Stimulated activated CD4-positive, alpha-beta T cell treated with anti-CD3 and anti-CD28 coated beads, Interleukin-1b, Interleukin-23, amount 100 ng/mL, for 48 hours (primary cell): Measurements from ENCODE around the gene NCKAP5.

ENCODE experiments used
- DNase-seq: peaks from one replicate; pipeline ENCODE4 v3.0.0-alpha.2; 2020

NCKAP5 gene

DNA sequence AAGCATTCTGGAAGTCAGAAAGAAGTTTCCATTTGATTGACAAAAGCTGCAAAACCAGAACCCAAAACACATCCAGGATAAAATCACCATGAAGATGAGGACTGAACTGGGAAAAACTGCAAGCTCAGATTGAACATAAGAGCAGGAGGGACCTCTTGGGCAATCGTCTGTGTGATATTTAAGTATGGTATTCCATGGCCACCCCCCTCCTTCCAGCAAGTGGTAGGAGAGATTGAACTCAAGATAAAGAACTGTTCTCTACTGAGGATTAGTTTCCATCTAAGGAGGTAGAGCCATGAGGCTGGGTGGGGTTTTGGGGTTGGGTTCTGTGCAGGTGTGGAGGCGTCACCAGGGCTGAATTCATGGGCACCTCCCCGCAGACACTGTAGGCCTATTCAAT lies 251.1 kb downstream of the NCKAP5 start:
- DNase-seq, result no peak

DNA sequence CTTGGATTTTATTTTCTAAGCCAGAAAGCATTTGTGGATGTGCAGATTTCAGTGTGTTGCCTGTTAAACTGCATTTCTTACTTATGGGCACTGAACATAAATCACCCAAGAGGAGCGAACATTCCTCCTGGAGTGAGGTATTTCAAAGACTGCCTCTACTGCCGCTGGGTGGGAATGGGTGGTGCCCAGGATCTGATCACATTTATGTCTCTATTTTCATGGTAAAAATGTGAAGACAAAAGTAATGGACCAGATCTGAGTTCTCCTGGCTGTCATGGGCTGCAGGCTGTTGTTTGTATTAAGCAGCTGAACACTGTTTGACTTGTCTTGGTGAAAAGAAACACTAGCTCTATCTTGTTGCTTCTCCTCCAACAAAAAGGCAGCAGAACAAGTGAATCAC lies 251.7 kb downstream of the NCKAP5 start:
- no peak for DNase-seq

DNA sequence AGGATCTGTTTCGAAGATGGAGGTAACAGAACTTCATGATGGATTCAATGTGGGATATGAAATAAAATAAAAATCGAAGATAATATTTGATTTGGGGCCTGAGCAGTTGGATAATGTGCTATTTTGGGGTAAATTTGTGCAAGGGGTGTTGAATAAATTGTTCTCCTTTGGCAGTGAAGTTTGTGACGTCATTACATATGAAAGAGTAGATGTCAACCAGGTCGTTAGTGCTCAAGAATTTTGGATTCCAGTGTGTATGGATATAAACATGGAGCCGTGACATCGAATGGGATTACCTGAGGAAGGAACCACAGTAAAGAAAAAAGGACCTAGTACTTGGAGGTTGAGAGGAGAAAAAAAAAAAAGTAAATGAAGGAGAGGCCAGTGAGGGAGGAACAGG lies 253.0 kb downstream of the NCKAP5 start:
- no peak for DNase-seq

DNA sequence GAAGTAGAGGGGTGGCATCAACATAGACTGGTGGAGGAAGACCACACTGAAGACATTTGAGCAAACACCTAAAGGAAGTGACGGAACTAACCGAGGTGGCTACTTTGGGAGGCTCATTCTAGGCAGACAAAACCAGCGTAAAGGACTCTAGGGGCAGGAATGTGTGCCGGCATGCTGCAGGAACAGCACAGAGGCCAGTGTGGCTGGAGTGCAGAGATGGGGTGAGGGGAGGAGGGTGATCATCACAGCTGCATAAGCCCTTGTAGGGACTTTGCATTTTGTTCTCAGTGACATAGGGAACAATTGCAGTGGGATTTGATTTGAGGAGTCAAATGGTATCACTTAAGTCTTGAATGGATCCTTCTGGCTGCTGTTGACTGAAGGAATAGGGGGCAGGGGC lies 253.5 kb downstream of the NCKAP5 start:
- no peak for DNase-seq

DNA sequence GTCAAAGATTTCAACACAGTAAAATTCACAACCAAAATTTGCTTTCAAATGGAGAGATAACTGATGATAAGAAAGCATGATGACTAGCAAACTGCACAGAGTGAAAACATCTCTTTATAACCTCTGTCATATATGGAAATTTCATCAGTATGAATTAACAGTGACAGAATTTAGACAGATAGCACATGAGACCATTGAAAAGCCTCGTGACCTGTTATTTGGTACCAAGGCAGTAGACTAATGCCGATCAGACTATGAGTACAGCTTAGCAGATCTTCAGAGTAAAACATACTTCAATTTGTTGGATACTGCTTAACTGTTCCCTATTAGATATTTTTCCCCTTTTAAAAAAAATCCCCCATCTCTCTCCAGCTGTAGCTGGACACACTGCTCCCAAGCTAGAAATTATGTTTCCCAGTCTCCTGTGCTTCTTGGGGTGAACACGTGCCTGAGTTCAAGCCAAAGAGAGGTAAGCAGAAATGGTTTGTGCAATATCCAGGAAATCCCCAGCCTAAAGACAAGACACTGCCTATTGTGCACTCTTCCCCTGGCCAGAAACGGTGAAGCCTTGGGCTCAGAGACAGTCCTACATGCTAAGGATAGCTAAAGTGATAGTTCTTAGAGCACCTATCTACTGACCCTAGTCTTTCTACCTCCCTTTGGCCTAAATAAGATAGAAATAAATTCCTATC lies 256.1 kb downstream of the NCKAP5 start:
- no peak for DNase-seq

DNA sequence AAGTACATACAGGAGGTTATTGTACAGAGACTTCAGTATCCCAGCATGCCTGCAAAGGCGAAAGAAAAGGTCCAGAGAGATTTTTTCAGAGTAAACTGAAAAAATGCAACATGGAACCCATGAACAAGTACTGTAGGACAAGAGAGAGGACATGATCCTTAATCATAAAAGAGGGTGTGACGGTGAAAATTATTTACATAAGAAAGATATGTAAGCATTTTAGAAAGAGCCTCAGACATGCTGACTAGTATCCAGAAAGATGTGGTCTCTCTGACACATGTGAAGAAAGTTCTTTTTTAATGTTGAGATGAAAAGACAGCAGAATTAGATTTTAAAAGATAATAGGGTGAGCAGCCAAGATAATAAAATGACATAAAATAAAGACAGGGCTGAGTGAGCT lies 262.0 kb downstream of the NCKAP5 start:
- no peak for DNase-seq

DNA sequence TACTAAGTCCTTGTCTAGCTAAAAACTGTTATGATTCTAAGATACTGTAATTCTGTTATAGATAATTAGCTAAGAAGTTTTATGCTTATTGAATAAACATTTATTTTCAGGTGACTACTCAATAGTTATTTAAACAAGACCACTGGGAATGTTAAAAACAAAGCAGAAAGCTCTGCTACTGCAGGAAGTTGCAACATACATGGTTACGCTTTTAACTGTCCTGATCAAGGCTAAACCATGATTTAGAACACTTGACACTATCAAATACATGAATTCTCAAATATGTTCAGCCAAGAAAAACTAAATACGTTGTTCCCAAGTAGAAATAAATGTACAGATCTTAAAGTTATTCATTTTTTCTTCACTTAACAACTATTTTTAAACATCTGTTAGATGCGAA lies 263.9 kb downstream of the NCKAP5 start:
- DNase-seq, result no peak

DNA sequence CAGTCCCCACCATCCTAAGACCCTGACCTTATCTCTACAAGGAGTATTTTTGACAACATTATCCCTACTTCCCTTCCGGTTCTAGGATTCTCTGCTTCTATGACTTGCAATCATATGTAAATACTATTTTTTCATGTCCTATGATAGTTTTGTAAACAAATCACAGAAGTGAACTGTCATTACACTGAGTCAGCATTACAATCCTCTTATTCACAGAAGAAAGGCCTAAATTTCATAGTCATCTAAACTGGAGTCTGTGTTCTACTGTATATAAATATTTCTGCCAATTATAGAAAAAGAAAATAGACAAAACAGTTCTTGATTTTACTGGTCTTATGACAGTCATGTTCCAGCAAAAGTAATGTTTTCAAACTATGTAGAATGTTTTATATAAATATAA lies 265.1 kb downstream of the NCKAP5 start:
- no peak for DNase-seq

DNA sequence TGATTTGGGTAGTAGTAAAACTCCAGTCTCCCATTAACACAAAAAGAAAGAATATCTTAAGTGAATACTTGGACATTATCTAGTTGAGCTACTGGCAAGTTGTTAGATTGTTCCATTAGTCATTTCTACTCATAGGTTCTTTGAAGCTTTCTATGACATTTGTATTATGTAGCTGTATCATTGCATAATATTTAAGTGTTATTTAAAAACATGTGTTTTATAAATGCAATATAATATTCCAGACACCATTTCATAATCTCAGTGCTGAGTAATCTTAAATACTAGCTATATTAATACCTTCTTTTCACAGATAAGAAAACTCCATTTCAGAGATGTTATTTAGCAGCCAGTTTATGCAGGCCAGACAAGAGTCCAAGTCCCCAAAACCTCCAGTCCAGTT lies 271.9 kb downstream of the NCKAP5 start:
- no peak for DNase-seq

DNA sequence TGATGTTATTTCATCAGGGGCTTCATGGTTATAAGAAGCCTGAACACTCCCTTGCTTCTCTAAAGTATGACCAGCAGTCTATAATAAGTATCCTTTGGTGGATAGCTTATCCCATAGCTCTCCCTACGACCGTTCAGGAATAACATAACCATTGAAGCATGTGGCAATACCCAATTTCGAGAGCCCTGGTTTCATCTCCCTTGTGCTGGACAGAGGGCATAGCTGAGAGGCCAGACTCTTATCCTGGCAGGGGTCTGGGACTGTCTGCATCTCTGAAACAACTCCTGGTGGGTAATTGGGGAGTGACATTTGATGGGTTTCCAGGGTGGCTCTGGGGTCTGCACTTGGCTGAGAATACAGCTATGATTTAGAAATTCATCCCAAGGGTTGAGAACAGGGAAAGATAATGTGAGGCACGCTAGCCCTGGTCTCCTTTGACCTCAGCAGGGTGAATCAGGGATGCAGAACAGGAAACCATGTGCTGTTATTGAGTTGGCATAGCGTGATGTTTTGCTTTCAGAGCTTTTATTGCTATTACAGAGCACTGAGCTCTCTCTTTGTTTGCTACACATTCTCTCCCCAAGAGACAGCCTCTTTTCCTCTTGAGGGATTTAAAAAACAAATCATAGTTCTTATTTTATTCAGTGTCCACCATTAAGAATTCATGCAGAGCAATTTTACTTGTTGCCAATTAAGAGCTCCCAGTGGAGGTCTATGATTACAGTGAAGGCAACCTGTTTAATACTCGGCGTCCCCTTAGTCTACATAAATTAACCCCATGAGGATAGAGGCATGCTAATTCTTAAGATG lies 274.5 kb downstream of the NCKAP5 start:
- no peak for DNase-seq

DNA sequence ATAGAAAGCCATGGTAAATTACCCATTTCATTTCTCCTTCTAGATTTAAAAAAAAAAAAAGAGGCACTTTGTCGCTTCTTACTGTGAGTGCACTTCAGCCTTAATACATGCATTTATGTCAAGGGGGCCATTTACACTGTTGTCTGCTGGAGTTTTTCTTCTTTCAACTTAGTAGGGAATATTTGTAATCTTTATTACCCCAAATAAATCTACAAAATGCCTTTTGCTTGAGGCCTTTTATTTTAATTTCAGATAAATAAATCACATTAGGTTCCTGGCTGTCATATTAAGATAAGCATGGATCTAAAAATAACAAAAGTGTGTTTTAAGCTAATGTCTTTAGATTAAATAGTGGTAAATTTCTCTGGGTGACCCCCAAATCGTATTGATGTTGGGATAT lies 276.0 kb downstream of the NCKAP5 start:
- no peak for DNase-seq

DNA sequence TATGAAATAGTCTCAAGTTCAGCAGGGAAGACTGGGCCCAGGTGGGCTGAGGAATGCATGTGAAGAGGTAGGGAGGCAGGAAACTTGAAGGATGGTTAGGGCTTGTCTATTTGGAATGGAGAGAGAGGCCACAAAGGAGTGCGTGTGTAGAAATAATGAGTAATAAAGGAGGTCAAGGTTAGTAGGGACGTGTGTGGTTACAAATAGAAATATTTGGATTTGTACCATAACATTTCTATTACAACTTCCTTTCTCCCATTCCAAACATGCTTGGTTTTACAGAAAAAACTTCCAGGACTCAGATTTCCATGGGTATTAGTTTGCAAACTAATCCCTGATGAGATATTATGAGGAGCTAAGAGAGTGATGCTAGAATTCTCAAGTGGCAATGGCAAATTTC lies 280.6 kb downstream of the NCKAP5 start:
- DNase-seq, result no peak

DNA sequence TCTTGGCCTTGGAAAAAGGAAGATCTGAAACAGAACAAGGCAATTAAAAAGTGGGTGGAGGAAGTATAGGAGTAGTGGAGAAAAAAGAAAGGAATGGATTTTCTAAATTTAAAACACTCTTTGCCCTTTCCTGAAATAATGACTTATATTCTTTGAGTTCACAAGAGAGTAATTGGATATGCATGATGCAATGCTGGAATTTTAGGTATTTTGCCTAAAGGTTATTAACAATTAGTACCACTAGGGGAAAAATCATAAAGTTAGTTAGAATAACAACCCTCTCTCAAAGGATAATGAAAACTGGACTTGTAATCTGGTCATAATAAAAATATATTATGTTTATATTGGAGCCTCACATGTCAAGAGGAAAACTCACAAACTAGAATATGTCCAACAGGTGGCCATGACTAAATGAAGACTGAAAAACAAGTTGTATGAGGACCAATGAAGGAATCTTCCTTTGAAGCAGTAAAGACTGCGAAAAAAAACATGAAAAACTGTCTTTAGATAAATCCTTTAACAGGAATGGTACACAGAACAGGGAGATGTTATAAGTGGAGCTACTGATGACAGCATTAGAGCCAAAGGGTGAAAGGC lies 281.8 kb downstream of the NCKAP5 start:
- no peak for DNase-seq

DNA sequence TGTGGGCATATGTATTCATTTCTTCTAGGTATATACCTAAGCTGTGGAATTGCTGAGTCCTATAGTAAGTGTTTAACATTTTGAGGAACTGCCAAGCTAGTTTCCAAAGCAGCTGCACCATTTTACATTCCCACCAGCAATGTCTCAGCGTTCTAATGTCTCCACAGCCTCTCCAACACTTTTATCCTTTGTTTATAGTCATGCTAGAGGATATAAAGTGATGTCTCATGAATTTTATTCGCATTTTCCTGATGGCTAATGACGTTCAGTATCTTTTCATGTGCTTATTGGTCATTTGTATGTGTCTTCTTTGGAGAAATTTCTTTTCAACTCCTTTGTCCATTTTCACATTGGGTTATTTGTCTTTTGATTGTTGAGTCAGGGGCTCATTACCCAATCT lies 295.2 kb downstream of the NCKAP5 start:
- DNase-seq, result no peak

DNA sequence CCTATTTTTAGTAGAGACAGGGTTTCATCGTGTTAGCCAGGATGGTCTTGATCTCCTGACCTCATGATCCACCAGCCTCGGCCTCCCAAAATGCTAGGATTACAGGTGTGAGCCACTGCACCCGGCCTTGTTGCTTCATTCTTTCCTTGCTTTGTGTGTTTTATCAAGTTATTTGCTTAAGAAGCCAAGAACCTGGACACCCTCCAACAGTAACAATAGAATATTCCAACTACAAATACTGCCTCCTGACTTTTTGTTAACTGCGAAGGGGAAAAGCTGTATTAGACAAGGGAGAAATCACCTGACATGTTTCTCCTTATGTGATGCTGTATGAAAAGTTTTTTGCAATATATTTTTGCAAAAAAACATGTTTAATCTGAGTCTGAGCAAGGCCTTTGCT lies 297.2 kb downstream of the NCKAP5 start:
- DNase-seq, result no peak

DNA sequence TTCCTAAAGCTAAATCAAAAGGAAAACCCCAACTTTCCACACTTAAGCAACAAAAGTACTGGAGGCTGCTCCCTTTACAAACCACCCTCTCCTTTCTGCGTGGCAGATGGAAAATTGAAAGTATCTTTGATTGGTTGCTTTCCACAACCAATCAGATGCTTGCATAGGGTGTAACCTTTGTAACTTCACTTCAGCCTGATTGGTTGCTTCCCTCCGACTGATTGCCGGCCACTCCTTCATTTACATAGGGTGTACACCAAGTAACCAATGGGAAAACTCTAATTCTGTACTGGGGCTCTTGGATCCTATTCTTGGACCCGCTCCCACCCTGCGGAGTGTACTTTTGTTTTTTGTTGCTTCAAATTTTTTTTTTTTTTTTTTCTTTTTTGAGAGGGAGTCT lies 297.7 kb downstream of the NCKAP5 start:
- DNase-seq, result no peak

DNA sequence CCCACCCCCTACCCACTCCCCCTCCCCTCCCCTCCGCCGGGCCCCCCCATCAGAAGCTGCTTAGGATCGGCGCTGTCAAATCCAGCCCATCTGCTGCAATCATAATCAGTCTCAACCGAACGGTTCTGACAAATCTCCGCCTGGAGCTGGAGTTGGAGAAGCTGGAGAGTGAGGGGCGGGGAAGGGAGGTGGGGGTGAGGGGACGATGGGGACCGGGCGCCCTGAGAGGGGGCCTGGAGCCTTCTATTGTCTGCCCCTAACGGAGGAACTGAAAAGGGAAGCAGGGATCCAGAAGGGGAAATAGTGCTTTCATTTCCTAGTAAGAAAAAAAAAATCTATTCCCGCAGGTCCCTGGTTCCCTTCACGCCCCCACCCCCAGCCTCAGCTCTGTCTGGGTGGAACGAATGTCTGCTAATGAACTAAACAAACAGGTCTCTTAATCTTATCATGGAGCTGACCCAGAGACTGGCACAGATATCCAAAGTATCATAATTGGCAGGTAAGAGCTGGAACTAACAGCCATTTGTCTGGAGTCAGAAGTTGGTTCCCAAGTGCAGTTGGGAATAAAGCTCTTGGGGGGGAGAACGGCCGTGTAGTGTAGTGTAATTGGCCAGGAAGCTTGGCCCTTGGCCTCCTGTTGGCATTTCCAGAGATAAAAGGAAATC lies 301.2 kb downstream of the NCKAP5 start:
- DNase-seq, result no peak

DNA sequence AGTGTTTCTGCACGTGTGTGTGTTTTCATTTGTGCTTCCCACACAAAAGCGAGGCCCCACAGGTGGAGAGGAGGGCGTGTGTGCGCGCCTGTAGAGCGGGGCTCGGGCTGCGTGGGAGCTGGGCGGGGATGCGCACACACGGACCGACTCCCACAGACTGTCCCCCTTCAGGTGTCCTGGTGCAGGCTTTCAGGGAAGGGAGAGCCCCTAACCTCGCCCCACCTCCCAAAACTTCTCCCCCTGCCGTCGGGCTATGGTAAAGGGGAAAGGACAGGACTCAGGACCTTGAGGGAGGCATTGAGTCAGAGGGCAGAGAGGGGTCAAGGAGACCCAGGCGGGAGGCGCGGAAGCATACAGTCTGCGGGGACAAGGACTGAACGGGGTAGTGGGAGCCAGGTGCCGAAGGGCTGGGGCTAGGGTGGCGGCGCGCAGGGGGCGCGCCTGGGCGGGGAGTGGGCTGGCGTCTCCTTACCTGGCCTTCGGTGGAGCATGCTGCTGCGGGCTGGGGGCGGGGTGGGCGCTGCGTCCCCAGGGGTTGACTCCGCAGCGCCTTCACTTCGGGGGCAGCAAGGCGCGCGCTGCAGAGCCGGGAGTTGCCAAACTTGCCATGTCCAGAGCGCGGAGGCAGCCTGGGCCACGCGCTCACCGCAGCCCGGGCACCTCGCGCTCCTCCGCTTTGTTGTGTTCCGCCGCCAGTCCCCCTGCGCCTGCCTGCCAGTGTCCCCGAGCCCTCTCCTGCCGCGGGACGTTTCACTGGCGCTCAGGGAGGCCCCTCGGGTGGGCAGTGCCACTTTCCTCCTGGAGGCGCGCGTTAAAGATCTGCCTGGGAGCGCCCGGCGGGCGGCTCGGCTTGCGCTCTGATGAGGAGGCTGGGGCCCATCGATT lies 302.0 kb downstream of the NCKAP5 start:
- no peak for DNase-seq

DNA sequence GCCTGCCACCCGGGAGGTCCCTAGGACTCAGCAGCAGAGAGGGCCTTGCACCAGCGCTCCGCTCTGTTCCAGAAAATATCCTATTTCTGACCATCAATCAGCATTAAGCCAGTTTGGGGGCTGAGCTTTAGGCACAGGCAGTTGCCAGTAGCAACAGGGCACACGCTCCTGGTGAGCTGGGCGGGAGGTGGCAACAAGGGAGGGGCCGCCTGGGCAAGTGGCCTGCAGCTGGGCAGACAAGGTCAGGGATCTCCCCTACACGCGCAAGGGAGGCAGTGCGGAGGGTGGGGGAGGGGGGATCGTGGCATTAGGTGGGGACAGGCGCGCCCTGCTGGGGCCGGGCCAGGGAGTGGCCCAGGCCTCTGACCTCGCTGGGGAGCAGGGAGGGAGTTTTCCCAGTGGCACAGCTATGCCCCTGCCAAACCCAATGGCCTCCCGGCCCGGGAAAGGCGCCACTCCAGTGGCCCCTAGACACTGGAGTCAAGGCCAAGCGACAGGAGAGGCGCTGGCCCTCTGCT lies 302.8 kb downstream of the NCKAP5 start:
- no peak for DNase-seq

DNA sequence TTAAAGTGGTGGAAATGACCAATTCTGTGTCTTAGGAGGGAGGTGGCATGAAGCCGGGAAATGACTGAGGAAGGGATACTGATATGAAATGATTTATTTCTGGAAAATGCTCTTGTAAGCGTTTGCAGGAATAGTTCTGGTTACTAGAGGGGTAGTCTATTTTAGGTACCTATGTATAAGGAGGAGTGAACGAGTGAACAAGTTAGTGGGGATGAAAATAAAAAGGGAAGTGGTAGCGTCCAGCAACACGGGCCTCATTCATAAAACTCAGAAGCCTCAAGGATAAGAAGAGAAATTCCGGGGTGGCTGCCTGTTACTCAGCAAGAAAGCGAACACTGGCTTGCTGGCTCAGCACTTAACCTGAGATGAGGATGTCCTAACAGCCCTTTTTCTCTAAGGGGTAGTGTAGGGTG lies 303.3 kb downstream of the NCKAP5 start:
- no peak for DNase-seq

DNA sequence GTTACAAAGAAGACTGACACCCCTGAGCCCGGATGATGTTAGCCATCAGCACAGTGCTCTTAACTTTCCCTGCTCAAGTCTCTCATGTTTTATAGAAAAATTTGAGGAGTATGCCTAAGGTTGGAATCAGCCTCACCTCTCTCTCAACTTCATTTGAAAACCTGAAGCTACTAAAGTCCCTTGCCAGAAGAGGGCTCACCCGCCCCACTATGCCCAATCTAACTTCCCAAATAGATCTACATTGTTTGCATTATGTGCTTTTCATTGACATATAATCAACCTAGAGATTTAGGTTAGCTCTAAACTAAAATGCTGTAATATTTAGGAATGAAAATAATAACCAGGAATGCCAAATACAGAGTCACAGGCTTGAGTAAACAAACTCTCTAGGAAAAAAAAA lies 305.4 kb downstream of the NCKAP5 start:
- DNase-seq, result no peak

DNA sequence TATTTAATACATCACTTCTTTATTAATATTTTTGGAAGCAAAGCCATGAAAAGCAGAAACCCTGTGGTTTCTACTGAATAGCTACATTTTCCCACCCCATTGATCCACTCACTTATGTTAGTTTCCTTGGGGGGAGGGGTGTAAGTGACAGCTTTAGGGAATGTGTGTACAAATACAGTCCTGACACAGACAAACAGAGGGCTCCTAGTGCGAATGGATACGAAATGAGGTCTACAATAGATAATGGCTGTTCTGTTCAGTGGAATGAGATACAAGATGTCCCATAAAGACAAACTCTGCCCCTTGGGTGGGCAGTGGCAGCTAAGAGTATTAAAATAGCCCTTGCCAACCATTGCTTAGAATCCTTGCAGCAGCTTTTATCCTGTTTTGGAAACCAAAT lies 312.9 kb downstream of the NCKAP5 start:
- DNase-seq, result no peak

DNA sequence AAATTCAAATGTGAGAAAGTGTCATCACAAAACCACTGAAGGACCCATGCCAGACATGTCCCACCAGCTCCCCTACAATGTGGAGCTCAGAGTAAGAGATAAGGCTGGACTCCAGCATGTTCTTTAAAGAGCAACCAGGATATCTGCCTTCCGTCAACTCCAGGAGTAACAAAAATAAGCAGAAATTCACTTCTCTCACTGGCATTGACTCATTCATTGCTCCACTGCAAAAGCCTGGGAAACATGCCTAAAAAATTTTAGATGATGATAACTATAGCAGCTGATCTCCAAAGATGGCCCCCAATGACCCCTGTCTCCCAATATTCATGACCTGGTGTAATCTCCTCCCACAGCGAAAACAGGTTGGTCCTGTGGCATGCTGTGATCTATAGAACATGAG lies 314.5 kb downstream of the NCKAP5 start:
- DNase-seq, result no peak
